DND-41 (cell line): Measurements from ENCODE around the gene PPFIBP1.

Experiments
- ATAC-seq: fragments of 200-7000 bp; cut with Tn5 transposase; 3 replicates; pipeline ENCODE4 v1.9.1; 2021; ENCODE audit warnings: low read depth; ENCODE audit not compliant: insufficient read depth
- DNase-seq: peaks from one replicate; pipeline ENCODE4 v3.0.0-alpha.2; 2020
- H2AFZ ChIP-seq: 2 replicates; pipeline ENCODE4 v1.6.0; 2012; ENCODE audit warnings: low read depth, low read length
- H3K27ac ChIP-seq: 2 replicates; pipeline ENCODE4 v1.5.1; 2012; ENCODE audit warnings: low read length, inconsistent platforms
- H3K27me3 ChIP-seq: fragments of 200-600 bp; sonication (generic); 2 replicates; pipeline ENCODE4 v1.6.0; 2012; ENCODE audit warnings: low read length, mild to moderate bottlenecking, inconsistent platforms; ENCODE audit not compliant: insufficient read depth, poor library complexity
- H3K36me3 ChIP-seq: 2 replicates; pipeline ENCODE4 v1.5.1; 2012; ENCODE audit warnings: low read length, inconsistent platforms; ENCODE audit not compliant: insufficient read depth
- H3K4me1 ChIP-seq: 2 replicates; pipeline ENCODE4 v1.5.1; 2012; ENCODE audit warnings: mild to moderate bottlenecking, low read length; ENCODE audit not compliant: insufficient read depth
- H3K4me2 ChIP-seq: 2 replicates; pipeline ENCODE4 v1.6.0; 2012; ENCODE audit warnings: mild to moderate bottlenecking, moderate library complexity, low read length, inconsistent platforms; ENCODE audit not compliant: insufficient read depth
- H3K4me3 ChIP-seq, 2 experiments: fragments of 200-600 bp in 1 of 2; shearing (Covaris generic) in 1 of 2; 2 replicates each; pipeline ENCODE4 v1.5.1; 2012 to 2016; ENCODE audit warnings: inconsistent platforms in 2 of 2, low read length in 2 of 2, mild to moderate bottlenecking in 2 of 2, low read depth in 1 of 2, moderate library complexity in 1 of 2
- H3K79me2 ChIP-seq: 2 replicates; pipeline ENCODE4 v1.6.0; 2012; ENCODE audit warnings: low read length, inconsistent platforms; ENCODE audit not compliant: insufficient read depth
- H3K9ac ChIP-seq: 2 replicates; pipeline ENCODE4 v1.6.0; 2012; ENCODE audit warnings: low read depth, mild to moderate bottlenecking, inconsistent platforms, low read length, moderate library complexity
- H3K9me3 ChIP-seq: 2 replicates; pipeline ENCODE4 v1.5.1; 2012; ENCODE audit warnings: low read length, moderate library complexity, mild to moderate bottlenecking, inconsistent platforms; ENCODE audit not compliant: insufficient read depth, severe bottlenecking
- H4K20me1 ChIP-seq: 2 replicates; pipeline ENCODE4 v1.6.0; 2012; ENCODE audit warnings: low read length; ENCODE audit not compliant: insufficient read depth
- EZH2 ChIP-seq: IDR thresholded peaks from 3 replicates; pipeline ENCODE4 v1.6.1; 2012; ENCODE audit warnings: borderline replicate concordance, low read depth, mild to moderate bottlenecking, moderate library complexity, low read length, inconsistent platforms; ENCODE audit not compliant: severe bottlenecking
- TF ChIP-seq, protein P1 (sequence below): IDR thresholded peaks from 2 replicates; pipeline ENCODE4 v1.5.1; 2012; ENCODE audit warnings: borderline replicate concordance, low read length, moderate library complexity, mild to moderate bottlenecking; ENCODE audit not compliant: poor library complexity, severe bottlenecking; ENCODE audit errors: extremely low read depth

Gene PPFIBP1

DNA sequence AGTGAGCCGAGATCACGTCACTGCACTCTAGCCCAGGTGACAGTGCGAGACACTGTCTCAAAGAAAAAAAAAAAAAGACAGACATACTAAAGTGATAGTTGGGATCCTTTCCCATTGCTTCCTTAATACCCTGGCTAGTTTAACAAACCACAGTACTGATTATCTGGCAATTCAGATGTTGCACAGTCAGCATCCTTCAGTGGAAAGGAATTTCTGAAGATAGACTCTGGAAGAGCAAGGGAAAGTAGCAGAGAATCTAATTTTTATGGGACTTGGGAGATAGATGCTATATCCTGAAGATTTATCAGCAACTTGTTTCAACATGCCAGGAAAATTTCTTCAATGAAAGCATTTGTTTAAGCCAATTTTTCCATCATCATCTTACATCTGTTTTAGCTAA, 6.5 kb upstream of the PPFIBP1 start:
- no peak for ATAC-seq
- Histone ChIP-seq H2AFZ (no peak overlapping the region), H3K27me3 (peaks cover 6% of the 10 kb centered on the region), H3K9me3 (no peaks in the 10 kb centered on the region), H3K79me2 (no peaks in the 10 kb centered on the region), H3K4me1 (no peaks in the 10 kb centered on the region), H3K4me2 (no peak overlapping the region), H4K20me1 (no peaks in the 10 kb centered on the region), H3K4me3 (no peak overlapping the region), H3K27ac (no peak overlapping the region), H3K36me3 (no peaks in the 10 kb centered on the region), H3K9ac (no peak overlapping the region)
- no peak for DNase-seq
- no peak for TF ChIP-seq EZH2
- TF ChIP-seq, protein P1, sequence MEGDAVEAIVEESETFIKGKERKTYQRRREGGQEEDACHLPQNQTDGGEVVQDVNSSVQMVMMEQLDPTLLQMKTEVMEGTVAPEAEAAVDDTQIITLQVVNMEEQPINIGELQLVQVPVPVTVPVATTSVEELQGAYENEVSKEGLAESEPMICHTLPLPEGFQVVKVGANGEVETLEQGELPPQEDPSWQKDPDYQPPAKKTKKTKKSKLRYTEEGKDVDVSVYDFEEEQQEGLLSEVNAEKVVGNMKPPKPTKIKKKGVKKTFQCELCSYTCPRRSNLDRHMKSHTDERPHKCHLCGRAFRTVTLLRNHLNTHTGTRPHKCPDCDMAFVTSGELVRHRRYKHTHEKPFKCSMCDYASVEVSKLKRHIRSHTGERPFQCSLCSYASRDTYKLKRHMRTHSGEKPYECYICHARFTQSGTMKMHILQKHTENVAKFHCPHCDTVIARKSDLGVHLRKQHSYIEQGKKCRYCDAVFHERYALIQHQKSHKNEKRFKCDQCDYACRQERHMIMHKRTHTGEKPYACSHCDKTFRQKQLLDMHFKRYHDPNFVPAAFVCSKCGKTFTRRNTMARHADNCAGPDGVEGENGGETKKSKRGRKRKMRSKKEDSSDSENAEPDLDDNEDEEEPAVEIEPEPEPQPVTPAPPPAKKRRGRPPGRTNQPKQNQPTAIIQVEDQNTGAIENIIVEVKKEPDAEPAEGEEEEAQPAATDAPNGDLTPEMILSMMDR, result no peak

DNA sequence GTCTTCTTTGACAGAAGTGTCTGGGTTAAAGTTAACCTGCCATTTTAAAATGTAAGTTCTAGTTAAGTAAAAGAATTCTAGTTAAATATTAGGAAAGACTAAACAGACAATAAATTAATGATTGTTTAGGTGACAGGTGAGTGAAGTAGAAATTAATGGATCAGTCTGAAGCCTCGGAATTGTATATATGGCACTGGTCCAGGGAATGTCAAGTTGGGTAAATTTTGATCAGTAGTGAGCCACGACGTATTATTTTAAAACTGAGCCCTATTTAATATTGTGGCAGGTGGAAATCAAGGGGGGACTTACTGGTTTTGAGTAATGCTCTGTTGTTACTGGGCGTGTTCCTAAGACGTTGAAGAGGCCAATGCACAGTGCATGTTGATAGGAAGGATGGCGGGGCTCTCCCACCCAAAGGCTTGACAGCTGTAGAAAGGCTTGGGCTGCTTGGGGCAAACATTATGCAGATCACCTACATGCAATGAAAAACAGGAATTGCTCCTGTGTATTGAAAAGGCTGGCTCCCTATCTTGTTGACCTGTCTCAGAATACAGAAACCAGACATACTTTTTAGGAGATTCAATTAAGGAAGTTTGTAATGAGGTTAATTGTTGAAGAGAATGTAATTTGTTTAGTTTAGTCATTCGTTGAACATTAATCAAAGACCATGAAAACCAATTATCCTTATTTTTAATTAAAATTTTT, 5.9 kb upstream of the PPFIBP1 start:
- Histone ChIP-seq H3K4me1 (peaks cover 5% of the 10 kb centered on the region), H3K36me3 (no peaks in the 10 kb centered on the region), H3K79me2 (no peaks in the 10 kb centered on the region), H3K9me3 (no peaks in the 10 kb centered on the region), H3K4me3 (no peak overlapping the region), H2AFZ (no peak overlapping the region), H3K4me2 (no peak overlapping the region), H3K9ac (no peak overlapping the region), H3K27ac (no peak overlapping the region), H4K20me1 (no peaks in the 10 kb centered on the region), H3K27me3 (peaks cover 6% of the 10 kb centered on the region)
- TF ChIP-seq, protein P1, result no peak
- TF ChIP-seq EZH2, result no peak
- DNase-seq, result no peak
- no peak for ATAC-seq

DNA sequence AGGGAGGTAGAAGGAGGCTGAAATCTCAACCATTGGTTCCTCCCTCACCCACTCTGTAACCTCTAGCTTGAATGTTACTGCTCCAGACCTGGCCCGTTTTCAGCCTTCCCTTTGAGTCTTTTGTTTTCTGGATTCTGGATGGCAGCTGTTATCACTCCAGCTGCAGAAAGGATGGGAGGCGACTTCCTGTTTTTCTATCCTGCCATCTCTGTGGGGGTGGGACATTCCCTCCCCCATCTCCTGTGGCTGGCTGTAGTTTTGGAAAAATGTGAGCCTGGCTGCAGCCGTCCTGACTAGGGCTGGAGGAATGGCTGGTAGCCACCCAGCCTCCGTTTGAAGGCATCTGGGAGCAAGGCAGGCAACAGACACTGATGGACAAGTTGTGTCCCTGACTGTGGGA, 2.9 kb upstream of the PPFIBP1 start:
- Histone ChIP-seq H3K4me2 (no peak overlapping the region), H3K4me3 (no peak overlapping the region), H3K27ac (no peak overlapping the region), H3K27me3 (peaks cover 6% of the 10 kb centered on the region), H2AFZ (no peak overlapping the region), H3K9ac (no peak overlapping the region), H3K79me2 (no peaks in the 10 kb centered on the region), H3K36me3 (no peaks in the 10 kb centered on the region), H3K4me1 (peaks cover 19% of the 10 kb centered on the region), H3K9me3 (no peaks in the 10 kb centered on the region), H4K20me1 (no peaks in the 10 kb centered on the region)
- TF ChIP-seq, protein P1, result no peak
- TF ChIP-seq EZH2, result no peak
- no peak for ATAC-seq
- no peak for DNase-seq

DNA sequence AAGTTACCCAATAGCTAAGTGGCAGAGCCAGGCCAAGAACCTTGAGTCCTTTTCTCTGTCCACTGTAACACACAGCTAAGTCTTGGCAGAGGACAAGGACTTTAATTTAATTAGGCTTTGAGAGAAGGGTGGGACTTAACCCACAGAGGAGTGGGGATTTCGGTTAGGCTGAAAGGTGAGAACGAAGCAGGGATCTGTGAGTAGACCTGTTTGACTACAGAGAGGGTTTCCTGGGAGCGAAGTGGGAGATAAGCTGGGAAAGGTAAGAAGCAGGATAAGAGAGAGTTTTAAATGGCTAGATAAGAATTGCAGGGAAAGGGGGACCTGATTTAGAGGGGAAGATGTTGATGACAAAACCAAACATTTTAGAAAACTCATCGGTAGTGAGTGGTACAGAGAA, 2.0 kb upstream of the PPFIBP1 start:
- H3K27me3 ChIP-seq, result peaks cover 6% of the 10 kb centered on the region
- no peak for TF ChIP-seq EZH2
- TF ChIP-seq, protein P1, result no peak
- H3K9me3 ChIP-seq, result no peaks in the 10 kb centered on the region
- no peak overlapping the region for H3K9ac ChIP-seq
- DNase-seq, result no peak
- ATAC-seq, result no peak
- no peaks in the 10 kb centered on the region for H3K79me2 ChIP-seq
- H3K27ac ChIP-seq, result no peak overlapping the region
- peaks cover 19% of the 10 kb centered on the region for H3K4me1 ChIP-seq
- H4K20me1 ChIP-seq, result no peaks in the 10 kb centered on the region
- no peaks in the 10 kb centered on the region for H3K36me3 ChIP-seq
- no peak overlapping the region for H3K4me2 ChIP-seq
- no peak overlapping the region for H2AFZ ChIP-seq
- no peak overlapping the region for H3K4me3 ChIP-seq
